Motor neuron (in vitro differentiated cells): Measurements from ENCODE around the gene COL6A3. TPM values are rescaled to one million over a fixed set of nuclear protein-coding genes. Genes with fewer than 3 reads are reported as not detected.
A peak's percentile ranks its signal among the peaks of the same experiment; 100 is the strongest.

ENCODE experiments used
- ATAC-seq, 8 experiments: fragments of 200-7000 bp; cut with Tn5 transposase; replicated peaks in 6 of 8; 2 replicates each; pipeline ENCODE4 v1.8.0; 2021; ENCODE audit warnings: mild to moderate bottlenecking in 8 of 8, moderate library complexity in 8 of 8
- H3K27ac ChIP-seq, 2 donors: fragments of 250-450 bp; sonication (Bioruptor Pico); 2 replicates each; pipeline ENCODE4 v1.9.0; 2021; ENCODE audit warnings: antibody characterized with exemption in 2 of 2, mild to moderate bottlenecking in 2 of 2, moderate library complexity in 1 of 2
- H3K4me1 ChIP-seq, 2 donors: fragments of 250-450 bp; sonication (Bioruptor Pico); replicated peaks in 1 of 2; 2 replicates each; pipeline ENCODE4 v1.6.1; 2021; ENCODE audit warnings: antibody characterized with exemption in 2 of 2, mild to moderate bottlenecking in 2 of 2, moderate library complexity in 1 of 2
- H3K4me3 ChIP-seq, 5 donors: fragments of 250-450 bp; sonication (Bioruptor Pico); 2 replicates each; pipeline ENCODE4 v1.9.0; 2021; ENCODE audit warnings: antibody characterized with exemption in 5 of 5, mild to moderate bottlenecking in 5 of 5, moderate library complexity in 4 of 5
- WGBS, 10 experiments: fragments of 450-650 bp; shearing (Covaris generic); methylation state at CpG; one replicate each; pipeline ENCODE4 v1.0.0; 2022; 5-methylcytosine and 5-hydroxymethylcytosine counted together
- in situ Hi-C, 9 experiments: fragments of 400-800 bp; cut with MboI; loops; one replicate each; pipeline ENCODE4 v1.15.0; 2021; ENCODE audit warnings: low sequenced_read_pairs in 9 of 9, low pct_unique_long_range_greater_than_20kb in 2 of 9; ENCODE audit not compliant: unreplicated experiment in 9 of 9
- total RNA-seq, 8 experiments: library from RNA; unstranded; fragments of 300-600 nt; gene quantifications; 2 replicates each; pipeline versions ENCODE4 v1.2.3 to v1.2.4, GENCODE V29; 2022

Gene COL6A3
- total RNA-seq, 8 experiments from 2014 or later = 0.04 to 288 (median 1.0) TPM

- ATAC-seq = no peak
- no peak overlapping the region for H3K4me3 ChIP-seq
- 60 to 100% (median 66%) methylated on average over 1 to 5 of the region's 5 CpGs; no CpG with 5 or more reads in 5 of the 10 experiments for WGBS, 10 experiments
- in situ Hi-C loops = no loop called here
- no peak overlapping the region for H3K27ac ChIP-seq
- H3K4me1 ChIP-seq = no peaks in the 10 kb centered on the region
Measured at GRCh38 chr2:237437566-237437965, 23.6 kb upstream of the COL6A3 start.

GRCh38 chr2:237435844-237436587 lies 22.1 kb upstream of the COL6A3 start:
- Histone ChIP-seq H3K27ac (no peak overlapping the region), H3K4me3 (no peak overlapping the region), H3K4me1 (no peaks in the 10 kb centered on the region)
- in situ Hi-C loops = no loop called here
- WGBS, 10 experiments = 13 to 87% (median 53%) methylated on average over 1 to 7 of the region's 10 CpGs
- peak in 3 of 8 experiments; percentile 71 to 81 (median 75) for ATAC-seq

GRCh38 chr2:237434866-237435311 lies 20.9 kb upstream of the COL6A3 start:
- Histone ChIP-seq H3K4me3 (no peak overlapping the region), H3K27ac (no peak overlapping the region), H3K4me1 (no peaks in the 10 kb centered on the region)
- 0 to 92% (median 80%) methylated on average over 1 to 3 of the region's 14 CpGs; no CpG with 5 or more reads in 5 of the 10 experiments for WGBS, 10 experiments
- ATAC-seq = no peak
- in situ Hi-C loops = no loop called here

GRCh38 chr2:237433920-237434676 lies 20.1 kb upstream of the COL6A3 start:
- in situ Hi-C loops = no loop called here
- Histone ChIP-seq H3K27ac (no peak overlapping the region), H3K4me3 (no peak overlapping the region), H3K4me1 (no peaks in the 10 kb centered on the region)
- 0 to 100% (median 80%) methylated on average over 1 to 7 of the region's 13 CpGs; no CpG with 5 or more reads in 3 of the 10 experiments for WGBS, 10 experiments
- no peak for ATAC-seq

GRCh38 chr2:237432484-237433092 lies 18.6 kb upstream of the COL6A3 start:
- Histone ChIP-seq H3K4me3 (no peak overlapping the region), H3K27ac (no peak overlapping the region), H3K4me1 (no peaks in the 10 kb centered on the region)
- ATAC-seq = peak in 3 of 8 experiments; percentile 36 to 76 (median 48)
- in situ Hi-C loops = no loop called here
- WGBS, 10 experiments = 0 to 81% (median 69%) methylated on average over 1 to 9 of the region's 17 CpGs; no CpG with 5 or more reads in 3 of the 10 experiments

GRCh38 chr2:237431837-237432236 lies 17.9 kb upstream of the COL6A3 start:
- Histone ChIP-seq H3K4me1 (no peaks in the 10 kb centered on the region), H3K4me3 (no peak overlapping the region), H3K27ac (no peak overlapping the region)
- 67 to 100% (median 87%) methylated on average over 1 to 4 of the region's 4 CpGs for WGBS, 10 experiments
- in situ Hi-C loops = no loop called here
- no peak for ATAC-seq

GRCh38 chr2:237431372-237431771 lies 17.4 kb upstream of the COL6A3 start:
- no peak overlapping the region for H3K4me3 ChIP-seq
- in situ Hi-C loops = no loop called here
- no peaks in the 10 kb centered on the region for H3K4me1 ChIP-seq
- no peak overlapping the region for H3K27ac ChIP-seq
- no peak for ATAC-seq
- 0 to 83% (median 72%) methylated on average over 1 of the region's 1 CpG for WGBS, 10 experiments

GRCh38 chr2:237430861-237431260 lies 16.9 kb upstream of the COL6A3 start:
- in situ Hi-C loops = no loop called here
- no peak for ATAC-seq
- Histone ChIP-seq H3K27ac (no peak overlapping the region), H3K4me1 (no peaks in the 10 kb centered on the region), H3K4me3 (no peak overlapping the region)
- 20 to 100% (median 75%) methylated on average over 1 of the region's 1 CpG; no CpG with 5 or more reads in 5 of the 10 experiments for WGBS, 10 experiments

- 50 to 93% (median 70%) methylated on average over 1 to 3 of the region's 3 CpGs; no CpG with 5 or more reads in 2 of the 10 experiments for WGBS, 10 experiments
- no peak overlapping the region for H3K27ac ChIP-seq
- H3K4me1 ChIP-seq = no peaks in the 10 kb centered on the region
- in situ Hi-C loops = no loop called here
- no peak for ATAC-seq
- H3K4me3 ChIP-seq = no peak overlapping the region
Measured at GRCh38 chr2:237429753-237430152, 15.8 kb upstream of the COL6A3 start.

GRCh38 chr2:237427769-237428506 lies 14.0 kb upstream of the COL6A3 start:
- WGBS, 10 experiments = 76 to 100% (median 96%) methylated on average over 1 to 5 of the region's 5 CpGs; no CpG with 5 or more reads in 4 of the 10 experiments
- Histone ChIP-seq H3K4me1 (no peaks in the 10 kb centered on the region), H3K4me3 (no peak overlapping the region), H3K27ac (no peak overlapping the region)
- in situ Hi-C loops = no loop called here
- no peak for ATAC-seq

GRCh38 chr2:237426517-237426916 lies 12.6 kb upstream of the COL6A3 start:
- Histone ChIP-seq H3K4me1 (no peaks in the 10 kb centered on the region), H3K27ac (no peak overlapping the region), H3K4me3 (no peak overlapping the region)
- no peak for ATAC-seq
- in situ Hi-C loops = no loop called here
- 83 to 100% (median 100%) methylated on average over 1 of the region's 1 CpG; no CpG with 5 or more reads in 4 of the 10 experiments for WGBS, 10 experiments

- in situ Hi-C loops = no loop called here
- H3K4me3 ChIP-seq = no peak overlapping the region
- H3K4me1 ChIP-seq = no peaks in the 10 kb centered on the region
- H3K27ac ChIP-seq = no peak overlapping the region
- 21 to 75% (median 40%) methylated on average over 2 to 3 of the region's 3 CpGs; no CpG with 5 or more reads in 3 of the 10 experiments for WGBS, 10 experiments
- no peak for ATAC-seq
Measured at GRCh38 chr2:237425320-237425719, 11.4 kb upstream of the COL6A3 start.
